ENCODE measurements around the gene CLIC3.

Gene CLIC3

DNA sequence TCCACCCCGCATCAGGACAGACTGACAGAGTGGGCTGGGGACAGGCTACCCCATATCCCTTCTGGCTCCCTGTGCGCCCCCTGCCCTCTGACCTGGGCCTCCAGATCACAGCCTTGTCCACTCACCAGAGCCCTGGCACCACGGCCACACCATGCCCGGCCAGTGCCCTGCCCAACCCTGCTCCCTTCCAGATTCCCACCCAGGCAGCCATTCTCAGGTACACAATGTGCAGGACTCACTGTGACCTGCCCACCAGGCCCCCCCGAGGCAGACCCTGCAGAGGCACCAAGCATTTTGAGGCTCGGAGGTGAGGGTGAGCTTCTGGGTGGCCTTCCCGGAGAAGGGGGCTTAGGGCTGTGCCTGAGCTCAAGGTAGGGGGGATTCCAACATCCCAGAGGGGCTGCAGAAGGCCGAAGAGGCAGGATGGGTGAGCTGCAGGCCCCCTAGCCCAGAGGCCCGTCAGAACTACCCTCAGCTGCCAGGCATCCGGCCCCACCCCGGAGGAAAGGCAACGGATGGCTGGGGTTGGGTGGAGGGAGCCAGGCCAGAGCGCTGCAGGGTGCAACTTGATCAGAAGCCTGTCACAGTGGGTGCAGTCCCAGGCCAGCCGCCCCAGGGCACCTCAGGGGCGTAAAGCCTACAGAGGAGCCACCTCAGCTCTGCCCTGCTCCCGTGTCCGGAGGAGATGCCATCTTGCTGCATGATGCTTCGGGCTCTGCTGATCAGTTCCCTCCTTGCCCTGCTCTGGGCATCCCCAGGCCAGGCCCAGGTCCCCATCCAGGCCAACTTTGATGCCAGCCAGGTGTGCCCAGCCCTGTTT is 13.9 kb downstream of the CLIC3 start, which contains the start of gene LCNL1:
LCNL1 (plus strand) TSS at position 762 of the 820 bp plus-strand sequence. CDS start 594 bp downstream, outside the sequence.
- Histone ChIP-seq H3K27ac (ENCODE audit: low read length) (no peak within 1 kb of the TSS), H3K27me3 (replicated peaks; ENCODE audit: insufficient read depth, low read length) (peaks cover 79% of the 10 kb centered on the region)

DNA sequence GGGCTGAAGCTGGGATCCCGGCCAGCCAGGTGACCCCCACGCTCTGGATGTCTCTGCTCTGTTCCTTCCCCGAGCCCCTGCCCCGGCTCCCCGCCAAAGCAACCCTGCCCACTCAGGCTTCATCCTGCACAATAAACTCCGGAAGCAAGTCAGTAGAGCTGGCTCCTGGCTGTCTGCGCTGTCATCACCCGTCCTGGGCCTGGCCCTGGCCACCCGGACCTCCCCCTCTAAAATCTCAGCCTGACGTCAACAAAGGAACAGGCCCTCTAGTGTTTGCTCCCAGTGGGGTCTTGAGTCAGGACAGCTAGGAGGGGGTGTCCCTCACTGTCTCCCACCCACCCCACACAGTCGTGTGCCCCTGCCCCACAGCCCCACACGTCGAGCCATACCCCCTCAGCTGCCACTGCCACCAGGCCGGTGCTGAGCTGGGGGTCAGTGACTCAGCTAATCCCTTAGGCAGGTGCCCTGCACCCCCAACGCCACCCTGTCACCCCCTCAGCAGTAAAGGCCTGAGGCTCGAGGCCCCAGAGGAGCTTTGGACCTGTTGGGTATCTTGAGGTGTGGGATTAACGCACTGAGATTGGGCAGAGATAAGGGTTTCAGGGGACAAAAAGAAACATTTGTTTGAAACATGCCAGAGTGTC is 14.7 kb downstream of the CLIC3 start:
- H4K20me1 ChIP-seq (ENCODE audit: insufficient read depth, low read length) = no peaks in the 10 kb centered on the region
- no peaks in the 10 kb centered on the region for H3K9me3 ChIP-seq (replicated peaks; ENCODE audit: insufficient read depth, low read length)
- peaks cover 73% of the 10 kb centered on the region for H3K27me3 ChIP-seq (replicated peaks; ENCODE audit: insufficient read depth, low read length)
- no peaks in the 10 kb centered on the region for H3F3A ChIP-seq (ENCODE audit: insufficient read depth, low read length)
- no peak overlapping the region for H3K4me2 ChIP-seq (ENCODE audit: low read depth, low read length)
- TF ChIP-seq EZH2 (optimal IDR thresholded peaks at IDR 0.05; ENCODE audit: low read depth, low read length) (no peak), EZH2phosphoT487 (IDR thresholded peaks at IDR 0.05; ENCODE audit: low read length) (no peak)
- TF ChIP-seq, protein P1, sequence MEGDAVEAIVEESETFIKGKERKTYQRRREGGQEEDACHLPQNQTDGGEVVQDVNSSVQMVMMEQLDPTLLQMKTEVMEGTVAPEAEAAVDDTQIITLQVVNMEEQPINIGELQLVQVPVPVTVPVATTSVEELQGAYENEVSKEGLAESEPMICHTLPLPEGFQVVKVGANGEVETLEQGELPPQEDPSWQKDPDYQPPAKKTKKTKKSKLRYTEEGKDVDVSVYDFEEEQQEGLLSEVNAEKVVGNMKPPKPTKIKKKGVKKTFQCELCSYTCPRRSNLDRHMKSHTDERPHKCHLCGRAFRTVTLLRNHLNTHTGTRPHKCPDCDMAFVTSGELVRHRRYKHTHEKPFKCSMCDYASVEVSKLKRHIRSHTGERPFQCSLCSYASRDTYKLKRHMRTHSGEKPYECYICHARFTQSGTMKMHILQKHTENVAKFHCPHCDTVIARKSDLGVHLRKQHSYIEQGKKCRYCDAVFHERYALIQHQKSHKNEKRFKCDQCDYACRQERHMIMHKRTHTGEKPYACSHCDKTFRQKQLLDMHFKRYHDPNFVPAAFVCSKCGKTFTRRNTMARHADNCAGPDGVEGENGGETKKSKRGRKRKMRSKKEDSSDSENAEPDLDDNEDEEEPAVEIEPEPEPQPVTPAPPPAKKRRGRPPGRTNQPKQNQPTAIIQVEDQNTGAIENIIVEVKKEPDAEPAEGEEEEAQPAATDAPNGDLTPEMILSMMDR (IDR thresholded peaks at IDR 0.05; ENCODE audit: low read length) = no peak
- no peak overlapping the region for H3K4me3 ChIP-seq (ENCODE audit: low read length)
- H3K79me2 ChIP-seq (ENCODE audit: low read length) = no peaks in the 10 kb centered on the region
- no peak overlapping the region for H3K27ac ChIP-seq (ENCODE audit: low read length)
- H3K4me1 ChIP-seq (ENCODE audit: low read length) = no peaks in the 10 kb centered on the region
- no peaks in the 10 kb centered on the region for H3K9me2 ChIP-seq (replicated peaks; ENCODE audit: insufficient read depth, low read length)
- no peak for DNase-seq
- no peak overlapping the region for H3K9ac ChIP-seq (ENCODE audit: low read length)
- no peak overlapping the region for H2AFZ ChIP-seq (ENCODE audit: low read length)
- H3K36me3 ChIP-seq (replicated peaks; ENCODE audit: insufficient read depth, low read length) = no peaks in the 10 kb centered on the region

More for the DNA sequence above, 13.9 kb downstream of the CLIC3 start, which contains the start of gene LCNL1:
- Histone ChIP-seq H2AFZ (ENCODE audit: low read length) (no peak within 1 kb of the TSS), H3K9me2 (replicated peaks; ENCODE audit: insufficient read depth, low read length) (no peaks in the 10 kb centered on the region), H3K4me1 (ENCODE audit: low read length) (no peaks in the 10 kb centered on the region), H3K9me3 (replicated peaks; ENCODE audit: insufficient read depth, low read length) (no peaks in the 10 kb centered on the region), H4K20me1 (ENCODE audit: insufficient read depth, low read length) (no peaks in the 10 kb centered on the region), H3K4me2 (ENCODE audit: low read depth, low read length) (no peak within 1 kb of the TSS), H3K36me3 (replicated peaks; ENCODE audit: insufficient read depth, low read length) (no peaks in the 10 kb centered on the region), H3K9ac (ENCODE audit: low read length) (no peak within 1 kb of the TSS), H3F3A (ENCODE audit: insufficient read depth, low read length) (no peaks in the 10 kb centered on the region), H3K79me2 (ENCODE audit: low read length) (no peaks in the 10 kb centered on the region), H3K4me3 (ENCODE audit: low read length) (no peak within 1 kb of the TSS)
- TF ChIP-seq EZH2phosphoT487 (IDR thresholded peaks at IDR 0.05; ENCODE audit: low read length) (no peak), EZH2 (optimal IDR thresholded peaks at IDR 0.05; ENCODE audit: low read depth, low read length) (no peak)
- TF ChIP-seq, protein P1 (IDR thresholded peaks at IDR 0.05; ENCODE audit: low read length) = no peak
- DNase-seq = no peak

DNA sequence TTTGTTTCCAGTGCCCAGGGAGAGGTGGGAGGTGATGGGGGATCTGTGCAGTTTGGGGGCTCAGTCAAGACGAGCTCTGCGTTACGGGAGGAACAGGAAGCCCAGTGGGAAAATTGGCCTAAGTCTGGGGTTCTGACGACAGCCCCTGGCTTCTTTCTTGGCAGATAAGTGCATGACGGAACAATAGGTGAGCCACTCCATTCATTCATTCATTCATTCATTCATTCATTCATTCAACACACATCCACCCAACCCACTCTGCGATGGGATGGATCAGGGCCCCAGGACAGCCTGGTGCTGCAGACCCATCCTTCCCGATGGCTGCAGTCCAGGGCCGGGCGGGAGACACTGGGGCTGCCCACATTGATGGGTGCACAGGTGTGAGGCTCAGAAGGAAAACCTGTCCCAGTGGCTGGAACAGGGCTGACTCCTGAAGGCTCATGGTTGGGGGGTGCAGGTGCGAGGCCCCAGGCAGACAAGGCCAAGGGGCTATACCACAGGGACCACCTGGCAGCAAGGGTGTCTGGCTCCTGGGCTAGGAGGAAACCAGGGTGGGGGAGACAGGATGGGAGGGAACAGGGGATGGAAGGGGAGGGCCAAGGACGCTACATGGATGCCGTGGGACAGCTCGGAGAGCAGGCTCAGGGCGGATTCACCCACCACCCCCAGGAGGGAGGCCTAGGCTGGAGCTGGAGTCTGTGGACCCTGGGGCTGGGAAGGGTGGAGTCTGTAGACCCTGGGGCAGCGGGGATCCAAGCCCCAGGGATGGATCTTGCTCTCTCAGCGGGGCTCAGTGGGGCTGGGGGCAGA is 15.5 kb downstream of the CLIC3 start:
- no peak overlapping the region for H3K4me2 ChIP-seq (ENCODE audit: low read depth, low read length)

More for the DNA sequence above, 15.5 kb downstream of the CLIC3 start:
- no peak overlapping the region for H2AFZ ChIP-seq (ENCODE audit: low read length)
- H3K36me3 ChIP-seq (replicated peaks; ENCODE audit: insufficient read depth, low read length) = no peaks in the 10 kb centered on the region
- TF ChIP-seq EZH2 (optimal IDR thresholded peaks at IDR 0.05; ENCODE audit: low read depth, low read length) (no peak), EZH2phosphoT487 (IDR thresholded peaks at IDR 0.05; ENCODE audit: low read length) (no peak)
- TF ChIP-seq, protein P1 (IDR thresholded peaks at IDR 0.05; ENCODE audit: low read length) = no peak
- H3K27me3 ChIP-seq (replicated peaks; ENCODE audit: insufficient read depth, low read length) = peaks cover 74% of the 10 kb centered on the region
- no peak overlapping the region for H3K9ac ChIP-seq (ENCODE audit: low read length)
- no peak overlapping the region for H3K4me3 ChIP-seq (ENCODE audit: low read length)
- no peaks in the 10 kb centered on the region for H3K79me2 ChIP-seq (ENCODE audit: low read length)
- H4K20me1 ChIP-seq (ENCODE audit: insufficient read depth, low read length) = no peaks in the 10 kb centered on the region
- no peaks in the 10 kb centered on the region for H3K9me3 ChIP-seq (replicated peaks; ENCODE audit: insufficient read depth, low read length)
- no peaks in the 10 kb centered on the region for H3K4me1 ChIP-seq (ENCODE audit: low read length)
- no peak for DNase-seq
- no peak overlapping the region for H3K27ac ChIP-seq (ENCODE audit: low read length)
- H3K9me2 ChIP-seq (replicated peaks; ENCODE audit: insufficient read depth, low read length) = no peaks in the 10 kb centered on the region
- no peaks in the 10 kb centered on the region for H3F3A ChIP-seq (ENCODE audit: insufficient read depth, low read length)
